ENCODE measurements around the gene DUSP5.

DUSP5 gene

GRCh38 chr10:110493832-110494426 is 3.8 kb upstream of the DUSP5 start:
- TF ChIP-seq CTCF (IDR thresholded peaks at IDR 0.05), result no peak

GRCh38 chr10:110494532-110494931 is 3.2 kb upstream of the DUSP5 start:
- TF ChIP-seq CTCF (IDR thresholded peaks at IDR 0.05), result no peak

- no peak for TF ChIP-seq CTCF (IDR thresholded peaks at IDR 0.05)
Observed at GRCh38 chr10:110495731-110496552, 1.8 kb upstream of the DUSP5 start.

GRCh38 chr10:110496553-110497437 is 912 bp upstream of the DUSP5 start:
- TF ChIP-seq CTCF (IDR thresholded peaks at IDR 0.05), result no peak

GRCh38 chr10:110498087-110498981 is 627 bp downstream of the DUSP5 start:
- no peak; the same call in 1 of the 2 replicates for TF ChIP-seq CTCF (IDR thresholded peaks at IDR 0.05)

GRCh38 chr10:110498982-110499795 is 1.5 kb downstream of the DUSP5 start:
- no peak for TF ChIP-seq CTCF (IDR thresholded peaks at IDR 0.05)

Data from LNCAP (cell line).